GM11168 (cell line): ENCODE measurements around the gene RAB1A.
"Not testable (repeated sequence)": the region's sequence is repeated elsewhere in the genome, so short reads cannot be mapped to it uniquely, and the experiment has no call there.

Experiments used
- in situ Hi-C: fragments of 300-500 bp; cut with MboI; formaldehyde crosslinking; loops from one replicate; pipeline ENCODE4 v1.12.0; 2022; ENCODE audit warnings: low sequenced_read_pairs; ENCODE audit not compliant: unreplicated experiment

Gene RAB1A

GRCh38 chr2:65137197-65137775 is 7.4 kb upstream of the RAB1A start:
- in situ Hi-C loops = no loop called here

GRCh38 chr2:65136253-65136652 is 6.3 kb upstream of the RAB1A start:
- in situ Hi-C loops = no loop called here

GRCh38 chr2:65134158-65134557 is 4.3 kb upstream of the RAB1A start:
- in situ Hi-C loops = no loop called here

GRCh38 chr2:65133626-65134025 is 3.7 kb upstream of the RAB1A start:
- in situ Hi-C loops = no loop called here

GRCh38 chr2:65132930-65133329 is 3.0 kb upstream of the RAB1A start:
- in situ Hi-C loops = not testable (repeated sequence)

GRCh38 chr2:65130664-65131175 is 814 bp upstream of the RAB1A start:
- in situ Hi-C loops = no loop called here

- in situ Hi-C loops = no loop called here
These were observed 550 bp downstream of the RAB1A start for GRCh38 chr2:65129286-65129825.

GRCh38 chr2:65128297-65129190 is 1.4 kb downstream of the RAB1A start:
- in situ Hi-C loops = no loop called here

GRCh38 chr2:65125457-65125856 is 4.4 kb downstream of the RAB1A start:
- in situ Hi-C loops = not testable (repeated sequence)

- in situ Hi-C loops = no loop called here
These were observed 7.6 kb downstream of the RAB1A start for GRCh38 chr2:65122313-65122712.

GRCh38 chr2:65120990-65121693 is 8.8 kb downstream of the RAB1A start:
- in situ Hi-C loops = no loop called here

- in situ Hi-C loops = no loop called here
These were observed 13.3 kb downstream of the RAB1A start for GRCh38 chr2:65116645-65117044.

- in situ Hi-C loops = no loop called here
These were observed 15.0 kb downstream of the RAB1A start for GRCh38 chr2:65114921-65115320.

GRCh38 chr2:65113816-65114215 is 16.1 kb downstream of the RAB1A start:
- in situ Hi-C loops = no loop called here

- in situ Hi-C loops = no loop called here
These were observed 16.7 kb downstream of the RAB1A start for GRCh38 chr2:65113229-65113628.

- in situ Hi-C loops = no loop called here
These were observed 17.3 kb downstream of the RAB1A start for GRCh38 chr2:65112633-65113032.

- in situ Hi-C loops = no loop called here
These were observed 21.1 kb downstream of the RAB1A start for GRCh38 chr2:65108780-65109179.

- in situ Hi-C loops = no loop called here
These were observed 22.4 kb downstream of the RAB1A start for GRCh38 chr2:65107530-65107929.

- in situ Hi-C loops = no loop called here
These were observed 26.7 kb downstream of the RAB1A start for GRCh38 chr2:65103013-65103715.

GRCh38 chr2:65101071-65101470 is 28.8 kb downstream of the RAB1A start:
- in situ Hi-C loops = no loop called here
